Hematopoietic multipotent progenitor cell treated with erythropoietin and hydrocortisone succinate and interleukin-3 and kit ligand, for 6 days (in vitro differentiated cells): Measurements from ENCODE around the gene FXYD2.
A peak's percentile ranks its signal among the peaks of the same experiment; 100 is the strongest.
"Not testable (repeated sequence)": the region's sequence is repeated elsewhere in the genome, so short reads cannot be mapped to it uniquely, and the experiment has no call there.

Experiments used
- DNase-seq: peaks from one replicate; pipeline ENCODE4 v3.0.0-alpha.2; 2015

FXYD2 gene

GRCh38 chr11:117819096-117820040, 5.2 kb downstream of the FXYD2 start:
- DNase-seq, result peak; percentile 53

DNA sequence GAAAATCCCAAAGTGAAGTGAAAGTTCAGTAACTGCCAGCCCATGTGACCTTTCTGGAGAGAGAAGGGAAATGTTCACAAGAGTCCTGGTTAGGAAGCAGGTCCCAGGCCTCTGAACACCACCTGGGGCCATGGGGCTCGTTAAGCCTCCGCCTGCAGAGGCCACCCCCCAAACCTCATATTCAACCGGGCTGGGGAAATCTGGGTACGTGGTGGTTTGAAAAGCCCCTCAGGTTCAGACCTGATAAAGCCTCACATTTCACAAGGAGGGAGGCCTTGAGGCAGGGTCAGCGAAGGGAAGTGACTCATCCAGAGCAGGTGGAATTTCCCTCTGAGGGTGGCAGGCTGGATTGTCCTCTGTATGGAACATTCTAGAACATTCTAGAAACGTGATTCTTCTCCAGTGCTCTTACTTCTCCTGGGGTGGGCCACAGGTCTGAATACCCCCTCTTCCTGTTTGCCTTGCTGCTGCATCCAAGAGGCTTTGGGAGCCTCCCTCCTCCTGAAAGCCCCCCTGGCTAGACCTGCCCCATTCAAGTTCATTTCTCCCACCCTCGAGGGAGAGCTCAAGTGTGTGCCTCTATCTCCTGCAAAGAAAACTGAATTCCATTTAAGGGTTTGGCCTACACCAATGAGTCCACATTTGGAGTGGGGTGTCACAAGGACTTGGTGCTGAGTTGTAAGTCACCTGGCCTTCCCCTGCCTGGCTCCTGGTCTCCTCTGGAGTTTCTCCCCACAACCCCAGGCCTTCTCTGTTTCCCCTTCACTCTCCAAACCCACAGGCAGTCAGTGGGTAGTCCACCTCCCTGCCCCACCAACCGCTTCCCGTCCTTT, 6.3 kb downstream of the FXYD2 start:
- no peak for DNase-seq

GRCh38 chr11:117817368-117818040, 7.0 kb downstream of the FXYD2 start:
- peak; percentile 73 for DNase-seq

DNA sequence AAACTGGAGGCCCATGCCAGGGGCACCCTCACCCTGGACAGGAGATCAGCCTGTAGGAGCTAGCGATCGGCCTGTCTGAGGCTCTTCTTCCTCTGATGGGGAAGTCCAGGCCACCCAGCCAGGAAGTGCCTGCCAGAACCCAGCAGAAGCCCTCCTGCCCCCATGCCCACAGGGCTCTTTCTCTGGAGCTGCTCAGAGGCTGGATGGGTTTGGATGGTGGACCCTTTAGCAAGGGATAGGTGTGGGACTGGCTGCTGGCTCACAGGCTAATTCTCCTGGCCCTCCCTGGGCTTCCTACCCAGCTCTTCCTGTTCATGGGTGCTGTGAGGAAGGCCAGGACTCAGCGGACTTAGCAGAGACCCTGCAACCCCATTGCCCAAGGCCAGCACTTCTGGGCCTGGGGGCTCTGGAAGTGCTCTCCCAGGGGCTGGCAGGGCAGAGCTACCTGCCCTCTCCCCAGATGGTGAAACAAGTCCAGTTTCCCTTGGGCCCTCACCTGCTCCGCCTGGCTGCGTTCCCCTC, 7.6 kb downstream of the FXYD2 start:
- no peak for DNase-seq

DNA sequence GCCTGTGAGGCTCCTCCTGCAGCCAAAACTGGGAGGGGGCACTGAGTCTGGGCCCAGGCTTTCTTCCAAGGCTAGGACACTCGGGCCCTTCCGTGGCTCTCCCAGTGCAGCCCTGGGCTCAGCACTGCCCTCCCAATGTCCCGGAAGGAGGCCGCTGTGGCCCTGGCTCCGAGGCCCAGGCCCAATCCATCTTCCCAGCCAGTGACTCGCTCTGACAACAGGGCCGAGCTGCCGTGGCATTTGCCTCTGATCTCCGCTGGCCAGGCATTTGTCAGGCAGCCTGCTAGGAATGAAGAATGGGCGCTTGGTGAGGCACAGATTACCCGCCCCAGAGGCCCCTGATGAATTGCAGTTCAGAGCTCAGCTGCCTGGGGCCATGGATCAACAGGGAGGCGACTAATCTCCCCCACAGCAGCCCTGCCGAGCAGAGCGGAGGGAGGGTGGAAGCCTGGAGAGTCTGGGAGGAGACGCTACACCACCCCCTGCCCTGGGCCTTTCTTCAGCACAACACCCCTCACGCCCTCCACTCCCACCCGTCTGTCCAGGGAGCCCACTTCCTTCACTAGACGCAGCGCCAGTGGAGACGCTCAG, 8.3 kb downstream of the FXYD2 start:
- DNase-seq, result no peak

DNA sequence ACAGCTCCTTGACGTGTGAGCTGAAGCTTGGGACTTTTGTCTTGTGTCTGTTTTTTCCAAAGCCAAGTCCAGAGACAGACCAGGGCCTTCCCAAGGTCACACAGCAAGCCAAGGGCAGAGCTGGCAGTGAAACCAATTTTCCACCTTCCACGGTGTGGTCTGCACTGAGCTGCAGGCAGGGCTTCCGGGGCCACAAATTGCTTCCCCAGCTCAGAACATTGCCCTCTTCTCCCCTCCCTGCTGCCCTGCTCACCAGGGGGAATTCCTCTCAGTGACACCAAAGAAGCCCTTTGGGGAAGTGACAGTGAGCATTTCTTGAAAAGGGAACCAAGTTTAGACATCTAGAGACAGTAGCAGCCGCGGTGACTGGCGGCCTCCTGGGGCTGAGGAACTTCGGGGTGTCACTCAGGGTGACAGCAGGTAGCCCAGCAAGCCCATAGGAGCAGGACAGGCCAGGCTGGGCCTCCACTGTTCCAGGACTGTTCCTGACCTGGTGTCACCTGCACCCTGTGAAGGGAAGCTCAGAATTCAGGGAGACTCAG, 9.2 kb downstream of the FXYD2 start:
- peak; percentile 72 for DNase-seq

- DNase-seq, result peak; percentile 82
Observed at GRCh38 chr11:117814766-117815261, 9.7 kb downstream of the FXYD2 start.

DNA sequence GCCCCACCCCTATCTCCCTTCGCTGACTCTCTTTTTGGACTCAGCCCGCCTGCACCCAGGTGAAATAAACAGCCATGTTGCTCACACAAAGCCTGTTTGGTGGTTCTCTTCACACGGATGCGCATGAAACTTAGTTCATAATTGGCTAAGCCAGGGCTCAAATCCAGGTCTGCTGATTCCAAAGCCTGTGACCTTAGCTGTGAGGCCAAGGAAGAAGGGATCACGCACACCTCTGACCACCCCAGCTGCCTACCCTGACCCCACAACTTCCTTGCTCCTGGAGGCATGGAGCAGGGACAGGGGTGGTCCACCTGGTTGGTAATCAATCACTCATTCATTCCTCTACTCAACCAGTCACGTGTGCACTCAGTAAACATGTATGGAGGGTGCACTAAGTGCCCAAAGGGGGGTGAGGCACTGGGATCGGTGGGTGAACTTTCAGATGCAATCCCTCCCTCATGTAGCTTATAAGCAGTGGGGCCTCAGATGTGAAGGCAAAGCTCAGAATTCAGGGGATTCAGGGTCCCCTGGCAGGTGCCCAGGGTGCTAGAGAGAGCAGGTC, 10.3 kb downstream of the FXYD2 start:
- no peak for DNase-seq

DNA sequence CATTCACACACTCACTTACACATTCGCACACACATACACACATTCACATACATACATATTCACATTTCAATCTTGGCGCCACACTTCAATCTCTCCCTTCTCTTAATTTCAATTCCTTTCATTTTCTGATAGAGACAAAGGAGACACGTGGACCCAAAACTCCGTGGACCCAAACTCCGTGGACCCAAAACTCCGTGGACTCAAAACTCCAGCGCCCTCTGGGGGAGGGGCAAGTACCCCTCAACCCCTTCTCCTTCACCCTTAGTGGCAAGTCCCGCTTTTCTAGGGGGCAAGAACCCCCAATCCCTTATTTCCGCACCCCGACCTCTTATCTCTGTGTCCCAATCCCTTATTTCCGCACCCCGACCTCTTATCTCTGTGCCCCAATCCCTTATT, 14.5 kb downstream of the FXYD2 start:
- DNase-seq, result not testable (repeated sequence)

DNA sequence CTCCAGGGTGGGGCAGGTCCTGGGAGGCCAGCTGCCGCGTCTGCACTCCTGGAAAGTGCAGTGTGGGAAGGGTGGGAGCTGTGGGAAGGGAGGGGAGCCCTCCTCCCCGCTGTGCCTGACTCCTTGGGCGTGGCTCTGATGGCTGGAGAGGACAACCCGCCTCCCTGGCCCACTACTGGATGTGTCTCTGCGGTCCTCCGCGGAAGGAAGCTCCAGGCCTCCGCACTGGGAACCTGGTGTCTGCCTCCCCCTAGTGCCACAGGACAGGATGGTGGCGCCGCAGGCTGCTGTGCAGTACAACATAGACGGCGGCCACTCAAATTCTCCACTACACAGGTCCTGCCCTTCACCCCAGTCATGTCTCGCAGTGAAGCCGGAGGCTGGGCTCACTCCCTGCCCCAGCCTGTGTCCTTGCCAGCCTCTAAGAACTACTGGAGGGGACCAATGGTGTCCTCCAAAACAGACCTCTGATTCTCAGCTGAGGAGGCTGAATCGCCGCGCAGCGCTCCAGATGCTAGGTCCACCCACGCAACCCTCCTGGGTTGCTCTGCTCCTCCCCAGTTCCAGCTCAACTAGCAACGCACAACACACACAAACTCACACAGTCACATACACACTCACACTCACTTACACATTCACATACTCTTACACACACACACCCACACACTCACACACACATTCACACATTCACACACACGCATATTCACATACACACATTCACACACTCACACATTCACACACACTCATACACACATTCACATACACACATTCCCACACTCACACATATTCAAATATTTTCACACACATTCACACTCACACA, 15.1 kb downstream of the FXYD2 start:
- DNase-seq, result peak; percentile 73

- DNase-seq, result no peak
Observed at GRCh38 chr11:117808784-117809183, 15.8 kb downstream of the FXYD2 start.

- DNase-seq, result peak; percentile 85
Observed at GRCh38 chr11:117807482-117808327, 16.8 kb downstream of the FXYD2 start.

DNA sequence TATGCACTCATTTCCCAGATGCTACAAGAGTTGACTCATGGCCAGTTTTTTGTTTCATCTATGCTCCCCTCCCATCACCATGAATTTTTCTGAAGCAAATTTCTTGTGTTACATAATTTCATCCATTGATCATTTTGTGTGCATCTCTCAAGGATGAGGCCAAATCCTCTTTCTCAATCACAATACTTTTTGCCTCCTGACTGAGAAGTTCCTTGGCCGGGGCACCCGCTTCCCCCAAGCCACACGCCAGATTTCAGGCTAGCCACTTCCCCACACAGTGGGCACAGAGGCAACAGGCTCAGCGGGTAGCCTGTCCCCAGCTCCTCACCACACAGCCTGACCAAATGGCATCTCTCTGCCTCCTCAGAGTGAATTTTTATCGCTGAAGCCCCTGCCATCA, 17.7 kb downstream of the FXYD2 start:
- no peak for DNase-seq

GRCh38 chr11:117805045-117805444, 19.5 kb downstream of the FXYD2 start:
- DNase-seq, result no peak

DNA sequence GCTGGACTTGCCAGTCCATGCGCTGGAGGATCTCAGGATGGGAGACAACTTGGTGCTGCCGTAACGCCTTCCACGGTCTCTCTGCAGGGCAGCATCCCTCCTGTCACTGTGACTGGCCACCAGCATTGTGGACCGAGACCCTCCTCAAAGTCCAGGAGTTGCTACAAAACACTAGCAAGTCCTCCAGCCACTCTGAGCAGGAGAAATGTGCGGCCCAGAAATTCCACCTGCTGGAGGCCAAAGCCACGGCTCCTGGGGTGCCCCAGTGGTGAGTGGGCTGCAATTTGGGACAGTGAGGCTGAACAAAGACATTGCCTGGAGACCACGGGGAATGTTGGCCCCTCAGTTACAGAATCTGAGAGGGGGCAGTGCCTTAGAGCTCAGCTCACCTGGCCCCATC, 20.6 kb downstream of the FXYD2 start:
- no peak for DNase-seq

GRCh38 chr11:117799634-117800033, 24.9 kb downstream of the FXYD2 start:
- DNase-seq, result no peak

DNA sequence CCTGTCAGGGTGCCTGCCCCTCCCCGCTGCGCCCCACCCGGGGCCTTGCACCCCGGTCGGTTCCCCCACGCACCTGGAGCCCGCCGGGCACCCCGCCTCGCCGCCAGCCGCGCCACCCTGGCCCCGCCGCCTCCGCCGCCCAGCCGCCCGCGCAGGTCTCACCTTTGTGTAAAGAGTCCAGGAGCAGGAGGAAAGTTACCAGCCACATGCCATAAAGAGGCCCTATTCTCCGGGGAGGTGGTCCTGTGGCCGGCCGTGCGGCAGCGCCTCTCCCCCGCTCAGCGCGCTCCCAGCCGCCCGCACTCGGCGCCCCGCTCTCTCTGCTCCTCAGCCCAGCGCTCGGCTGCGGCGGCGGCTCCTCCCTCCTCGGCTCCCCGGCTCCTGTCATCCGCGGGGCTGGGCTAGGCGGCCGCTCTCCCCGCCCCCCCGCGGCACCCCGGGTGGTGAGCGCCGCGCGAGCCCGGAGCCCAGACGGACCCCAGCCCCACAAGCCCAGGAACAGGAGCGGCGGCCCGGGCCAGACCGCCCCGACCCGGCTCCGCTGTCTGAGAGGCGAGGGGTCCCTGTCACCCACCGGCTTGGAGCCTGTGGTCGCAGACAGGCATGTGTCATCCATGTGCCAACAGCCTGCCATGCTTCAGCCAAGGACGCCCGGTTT, 27.5 kb downstream of the FXYD2 start, which contains the start of gene DSCAML1:
Gene DSCAML1 (minus strand): TSS at position 345 of the 658 bp plus-strand sequence. CDS start 137 bp downstream, at position 208.
- DNase-seq, result no peak

DNA sequence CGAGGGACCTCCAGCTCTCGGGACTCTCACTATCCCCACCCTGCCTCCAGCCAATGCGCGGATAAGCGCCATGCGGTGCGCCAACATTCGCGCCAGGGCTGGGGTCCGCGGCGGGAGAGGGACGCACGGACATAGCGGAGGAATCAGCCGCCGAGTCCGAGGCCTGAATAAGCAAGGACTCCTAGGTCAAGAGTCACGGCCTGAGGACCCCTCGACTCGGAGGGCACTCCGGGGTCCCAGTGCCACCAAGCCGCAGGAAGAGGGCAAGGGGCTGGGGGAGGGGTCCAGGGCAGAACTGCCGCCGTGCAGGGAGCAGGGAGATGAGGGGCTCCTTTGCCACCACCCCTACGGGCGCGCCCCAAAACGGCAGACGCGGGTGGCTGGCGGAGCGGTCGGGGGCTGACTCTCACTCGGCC, 28.1 kb downstream of the FXYD2 start:
- no peak for DNase-seq
